ENCODE data around the gene MYO6. TPM values are rescaled to one million over a fixed set of nuclear protein-coding genes. Genes with fewer than 3 reads are reported as not detected.

MYO6 gene
- total RNA-seq, 2 experiments from 2014 or later, result 0.42 TPM

DNA sequence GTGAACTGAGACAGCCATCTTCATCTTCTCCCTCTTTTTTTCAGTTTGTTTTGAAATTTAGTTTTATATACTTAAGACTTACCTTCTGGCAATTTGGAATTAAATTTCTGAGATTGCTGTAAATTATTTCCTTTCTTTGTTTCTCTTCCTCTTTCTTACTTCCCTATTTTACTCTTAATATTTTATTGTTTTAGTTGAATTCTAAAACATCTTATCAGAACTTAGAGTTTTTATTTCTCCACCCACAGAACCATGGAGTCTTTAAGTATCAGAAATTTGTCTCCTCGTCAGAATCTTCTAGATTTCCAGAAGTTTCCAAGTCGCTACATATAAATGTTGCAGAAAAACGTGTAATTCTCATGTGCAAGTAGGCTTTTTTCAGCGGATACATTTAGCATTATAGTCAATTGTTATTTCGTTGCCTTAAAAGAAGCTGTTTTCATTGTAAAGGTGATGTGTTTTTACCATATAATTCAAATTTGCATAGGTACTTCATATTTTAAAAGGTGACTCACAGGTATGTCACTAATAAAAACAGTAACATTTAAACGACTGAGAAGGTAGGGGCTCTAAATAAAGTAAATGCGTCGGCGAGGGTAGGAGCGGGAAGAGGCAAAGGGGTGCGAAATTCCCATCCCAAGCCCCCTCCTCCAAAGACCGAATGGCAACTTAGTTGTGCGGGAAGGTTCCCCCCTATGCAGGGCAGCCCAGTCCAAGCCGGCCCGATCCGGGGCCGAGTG lies 866 bp upstream of the MYO6 start:
- no peaks in the 10 kb centered on the region for H3K9me3 Mint-ChIP-seq (ENCODE audit: insufficient read depth)
- peaks cover 7% of the 10 kb centered on the region for H3K4me1 Mint-ChIP-seq (ENCODE audit: low read depth)
- ATAC-seq (no peak), DNase-seq (no peak)
- no peaks in the 10 kb centered on the region for H3K36me3 Mint-ChIP-seq (ENCODE audit: low read depth)
- H3K4me3 Mint-ChIP-seq, result peak overlapping the region; percentile 75
- ChIA-PET CTCF (no interaction called here), POLR2A (no interaction called here)
- no peak overlapping the region for H3K27ac Mint-ChIP-seq
- H3K27me3 Mint-ChIP-seq (ENCODE audit: low read depth), result peaks cover 48% of the 10 kb centered on the region

DNA sequence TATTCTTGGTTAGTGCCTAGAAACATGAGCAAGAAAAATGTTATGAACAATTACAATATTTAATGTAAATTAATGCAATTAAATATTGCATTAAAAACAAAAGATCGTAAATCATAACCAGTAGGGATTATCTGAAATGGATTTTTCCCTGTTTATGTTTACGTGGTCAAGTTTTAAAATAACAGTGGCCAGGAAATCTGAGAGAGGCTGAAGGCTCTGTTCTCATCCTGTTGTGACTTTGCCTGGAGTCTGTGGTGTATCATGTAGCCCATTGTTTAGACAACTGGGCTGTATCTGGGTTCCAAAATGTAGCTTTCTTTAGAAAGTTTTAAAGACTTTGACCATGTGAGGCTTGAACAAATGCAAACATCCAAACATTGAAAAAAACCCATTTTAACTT lies 2.4 kb downstream of the MYO6 start:
- Mint-ChIP-seq H3K27me3 (ENCODE audit: low read depth) (peaks cover 33% of the 10 kb centered on the region), H3K4me1 (ENCODE audit: low read depth) (peaks cover 7% of the 10 kb centered on the region), H3K9me3 (ENCODE audit: insufficient read depth) (no peaks in the 10 kb centered on the region), H3K27ac (no peak overlapping the region), H3K36me3 (ENCODE audit: low read depth) (no peaks in the 10 kb centered on the region), H3K4me3 (no peak overlapping the region)
- CTCF ChIA-PET, result no interaction called here
- ATAC-seq (no peak), DNase-seq (no peak)
- POLR2A ChIA-PET, result no interaction called here

DNA sequence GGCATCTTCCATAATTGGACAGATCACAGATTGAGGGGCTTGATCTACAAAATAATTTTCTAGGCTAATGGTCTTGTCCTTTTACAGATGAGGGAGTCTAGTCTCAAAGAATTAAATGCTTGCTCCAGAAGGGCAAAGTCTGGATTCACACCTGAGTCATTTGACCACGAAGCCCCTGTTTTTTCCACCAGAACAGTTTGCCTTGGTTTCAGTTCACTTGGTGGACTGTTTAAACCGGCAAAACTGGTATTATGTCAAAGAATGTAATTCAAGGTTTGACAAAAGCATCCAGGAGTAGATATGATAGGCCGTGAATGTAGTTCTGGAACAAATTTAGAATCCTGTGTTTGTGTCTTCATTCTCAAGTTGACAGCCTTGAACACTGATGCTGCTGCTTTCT lies 3.3 kb downstream of the MYO6 start:
- no peak for ATAC-seq
- H3K27me3 Mint-ChIP-seq (ENCODE audit: low read depth), result peaks cover 31% of the 10 kb centered on the region
- peaks cover 7% of the 10 kb centered on the region for H3K4me1 Mint-ChIP-seq (ENCODE audit: low read depth)
- DNase-seq, result no peak
- no peaks in the 10 kb centered on the region for H3K9me3 Mint-ChIP-seq (ENCODE audit: insufficient read depth)
- ChIA-PET POLR2A (no interaction called here), CTCF (interaction anchor here (1.2 kb wide), 1 partner anchor 23 kb away, joined by 3 read pairs; no protein-coding TSS in a partner anchor)
- H3K27ac Mint-ChIP-seq, result no peak overlapping the region
- H3K36me3 Mint-ChIP-seq (ENCODE audit: low read depth), result no peaks in the 10 kb centered on the region
- no peak overlapping the region for H3K4me3 Mint-ChIP-seq

- POLR2A ChIA-PET, result no interaction called here
- H3K4me1 Mint-ChIP-seq (ENCODE audit: low read depth), result no peaks in the 10 kb centered on the region
Measured at GRCh38 chr6:75755704-75756103, 6.7 kb downstream of the MYO6 start.

DNA sequence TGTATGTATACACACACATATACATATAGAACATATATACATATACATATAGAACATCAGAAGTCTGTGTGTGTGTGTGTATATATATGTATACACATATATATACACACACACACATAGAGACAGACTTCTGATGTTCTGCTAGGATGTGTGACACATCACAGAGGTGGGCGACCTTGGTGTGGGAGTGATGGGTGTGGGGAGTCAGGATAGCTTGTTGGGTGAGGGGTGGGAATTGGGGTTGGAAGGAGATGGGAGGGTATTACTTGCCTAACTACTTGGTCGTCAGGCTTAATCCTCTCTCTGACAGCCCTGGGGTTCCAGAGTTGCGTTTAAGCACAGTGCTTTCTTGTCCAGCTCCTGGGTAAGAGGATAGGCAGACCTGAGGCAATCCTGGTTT lies 8.3 kb downstream of the MYO6 start:
- Mint-ChIP-seq H3K4me1 (ENCODE audit: low read depth) (no peaks in the 10 kb centered on the region), H3K9me3 (ENCODE audit: insufficient read depth) (no peaks in the 10 kb centered on the region), H3K4me3 (no peak overlapping the region), H3K27me3 (ENCODE audit: low read depth) (peaks cover 18% of the 10 kb centered on the region), H3K27ac (no peak overlapping the region), H3K36me3 (ENCODE audit: low read depth) (no peaks in the 10 kb centered on the region)
- ChIA-PET CTCF (no interaction called here), POLR2A (no interaction called here)
- ATAC-seq (no peak), DNase-seq (no peak)

More at GRCh38 chr6:75755704-75756103, 6.7 kb downstream of the MYO6 start:
- H3K4me3 Mint-ChIP-seq, result no peak overlapping the region
- ATAC-seq (no peak), DNase-seq (no peak)
- H3K36me3 Mint-ChIP-seq (ENCODE audit: low read depth), result no peaks in the 10 kb centered on the region
- peaks cover 21% of the 10 kb centered on the region for H3K27me3 Mint-ChIP-seq (ENCODE audit: low read depth)
- no peaks in the 10 kb centered on the region for H3K9me3 Mint-ChIP-seq (ENCODE audit: insufficient read depth)
- H3K27ac Mint-ChIP-seq, result no peak overlapping the region
- CTCF ChIA-PET, result no interaction called here

DNA sequence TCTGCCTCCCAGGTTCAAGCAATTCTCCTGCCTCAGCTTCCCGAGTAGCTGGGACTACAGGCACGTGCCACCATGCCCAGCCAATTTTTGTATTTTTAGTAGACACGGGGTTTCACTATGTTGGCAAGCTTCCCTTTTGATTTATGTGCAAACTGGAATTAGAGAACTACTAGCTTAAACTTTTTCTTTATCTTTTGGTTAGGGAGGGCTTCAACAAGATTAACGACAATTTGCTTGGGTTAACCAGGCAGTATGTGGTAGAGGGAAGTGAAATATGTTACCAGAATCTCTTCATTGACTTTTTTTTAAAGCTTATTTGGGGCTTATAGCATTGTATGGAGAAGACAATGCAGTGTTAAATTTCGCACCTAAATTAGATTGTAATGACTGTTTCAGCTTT lies 9.0 kb downstream of the MYO6 start:
- CTCF ChIA-PET, result interaction anchor here (0.8 kb wide), 1 partner anchor 461 kb away, joined by 3 read pairs; no protein-coding TSS in a partner anchor
- Mint-ChIP-seq H3K27ac (no peak overlapping the region), H3K4me1 (ENCODE audit: low read depth) (no peaks in the 10 kb centered on the region), H3K4me3 (no peak overlapping the region), H3K9me3 (ENCODE audit: insufficient read depth) (no peaks in the 10 kb centered on the region), H3K36me3 (ENCODE audit: low read depth) (no peaks in the 10 kb centered on the region), H3K27me3 (ENCODE audit: low read depth) (peaks cover 14% of the 10 kb centered on the region)
- POLR2A ChIA-PET, result interaction anchor here (0.6 kb wide), 1 partner anchor 458 kb away, joined by 3 read pairs; no protein-coding TSS in a partner anchor
- ATAC-seq (no peak), DNase-seq (no peak)

- CTCF ChIA-PET, result no interaction called here
- ATAC-seq (no peak), DNase-seq (no peak)
- H3K9me3 Mint-ChIP-seq (ENCODE audit: insufficient read depth), result no peaks in the 10 kb centered on the region
- H3K27me3 Mint-ChIP-seq (ENCODE audit: low read depth), result peaks cover 18% of the 10 kb centered on the region
- H3K4me3 Mint-ChIP-seq, result no peak overlapping the region
- H3K36me3 Mint-ChIP-seq (ENCODE audit: low read depth), result no peaks in the 10 kb centered on the region
- POLR2A ChIA-PET, result no interaction called here
- no peaks in the 10 kb centered on the region for H3K4me1 Mint-ChIP-seq (ENCODE audit: low read depth)
- no peak overlapping the region for H3K27ac Mint-ChIP-seq
Measured at GRCh38 chr6:75759207-75759606, 10.2 kb downstream of the MYO6 start.

DNA sequence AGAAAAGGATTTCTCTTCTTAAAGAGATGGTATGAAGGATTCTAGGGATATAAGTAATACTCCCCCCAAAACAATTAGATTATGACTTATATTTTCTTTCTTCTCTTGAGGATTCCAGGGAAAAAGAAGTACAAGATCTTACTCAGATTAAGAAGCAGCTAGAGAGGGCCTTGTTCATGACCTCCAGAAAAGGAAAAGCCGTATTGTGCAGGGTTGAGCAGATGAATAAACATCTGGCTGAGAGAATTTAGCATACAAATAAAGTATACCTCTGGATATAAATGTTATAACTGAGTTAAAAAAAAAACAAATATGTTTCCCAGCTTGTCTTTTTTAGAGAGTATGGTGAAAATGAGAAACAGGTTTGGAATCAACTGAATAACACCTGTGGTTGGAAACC lies 11.3 kb downstream of the MYO6 start:
- Mint-ChIP-seq H3K27me3 (ENCODE audit: low read depth) (peaks cover 16% of the 10 kb centered on the region), H3K9me3 (ENCODE audit: insufficient read depth) (no peaks in the 10 kb centered on the region), H3K36me3 (ENCODE audit: low read depth) (no peaks in the 10 kb centered on the region), H3K4me3 (no peak overlapping the region), H3K27ac (no peak overlapping the region), H3K4me1 (ENCODE audit: low read depth) (no peaks in the 10 kb centered on the region)
- DNase-seq (no peak), ATAC-seq (no peak)
- CTCF ChIA-PET, result no interaction called here
- POLR2A ChIA-PET, result no interaction called here

- Mint-ChIP-seq H3K4me3 (no peak overlapping the region), H3K27ac (no peak overlapping the region), H3K36me3 (ENCODE audit: low read depth) (no peaks in the 10 kb centered on the region), H3K27me3 (ENCODE audit: low read depth) (peaks cover 16% of the 10 kb centered on the region), H3K4me1 (ENCODE audit: low read depth) (no peaks in the 10 kb centered on the region), H3K9me3 (ENCODE audit: insufficient read depth) (no peaks in the 10 kb centered on the region)
- DNase-seq (no peak), ATAC-seq (no peak)
- ChIA-PET CTCF (no interaction called here), POLR2A (no interaction called here)
Measured at GRCh38 chr6:75761489-75761888, 12.4 kb downstream of the MYO6 start.

GRCh38 chr6:75762063-75762462 lies 13.0 kb downstream of the MYO6 start:
- POLR2A ChIA-PET, result no interaction called here
- H3K4me1 Mint-ChIP-seq (ENCODE audit: low read depth), result no peaks in the 10 kb centered on the region
- no peak overlapping the region for H3K4me3 Mint-ChIP-seq
- no peak overlapping the region for H3K27ac Mint-ChIP-seq
- H3K36me3 Mint-ChIP-seq (ENCODE audit: low read depth), result no peaks in the 10 kb centered on the region
- ATAC-seq, result no peak
- no peaks in the 10 kb centered on the region for H3K9me3 Mint-ChIP-seq (ENCODE audit: insufficient read depth)
- H3K27me3 Mint-ChIP-seq (ENCODE audit: low read depth), result peaks cover 16% of the 10 kb centered on the region
- no peak for DNase-seq
- CTCF ChIA-PET, result no interaction called here

- POLR2A ChIA-PET, result no interaction called here
- DNase-seq (no peak), ATAC-seq (no peak)
- H3K4me3 Mint-ChIP-seq, result no peak overlapping the region
- CTCF ChIA-PET, result no interaction called here
- H3K4me1 Mint-ChIP-seq (ENCODE audit: low read depth), result no peaks in the 10 kb centered on the region
- H3K36me3 Mint-ChIP-seq (ENCODE audit: low read depth), result no peaks in the 10 kb centered on the region
- peaks cover 7% of the 10 kb centered on the region for H3K27me3 Mint-ChIP-seq (ENCODE audit: low read depth)
- no peak overlapping the region for H3K27ac Mint-ChIP-seq
- H3K9me3 Mint-ChIP-seq (ENCODE audit: insufficient read depth), result no peaks in the 10 kb centered on the region
Measured at GRCh38 chr6:75766387-75766786, 17.3 kb downstream of the MYO6 start.

DNA sequence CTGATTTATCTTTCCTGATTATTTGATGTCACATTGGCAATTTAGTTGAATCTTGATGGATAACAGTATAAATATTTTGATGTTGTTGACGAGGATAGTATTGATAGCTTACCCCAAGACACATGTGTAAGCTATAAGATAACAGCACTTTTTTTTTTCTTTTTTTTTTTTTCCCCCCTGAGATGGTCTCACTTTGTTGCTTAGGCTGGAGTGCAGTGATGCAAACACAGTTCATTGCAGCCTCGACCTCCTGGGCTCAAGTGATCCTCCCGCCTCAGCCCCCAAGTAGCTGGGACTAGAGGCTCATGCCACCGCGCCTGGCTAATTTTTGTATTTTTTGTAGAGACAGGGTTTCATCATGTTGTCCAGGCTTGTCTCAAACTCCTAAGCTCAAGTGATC lies 21.8 kb downstream of the MYO6 start:
- ChIA-PET CTCF (no interaction called here), POLR2A (no interaction called here)
- DNase-seq (no peak), ATAC-seq (no peak)
- Mint-ChIP-seq H3K36me3 (ENCODE audit: low read depth) (no peaks in the 10 kb centered on the region), H3K4me3 (no peak overlapping the region), H3K4me1 (ENCODE audit: low read depth) (no peaks in the 10 kb centered on the region), H3K27ac (no peak overlapping the region), H3K9me3 (ENCODE audit: insufficient read depth) (no peaks in the 10 kb centered on the region), H3K27me3 (ENCODE audit: low read depth) (peaks cover 6% of the 10 kb centered on the region)

GRCh38 chr6:75775219-75775618 lies 26.2 kb downstream of the MYO6 start:
- no peaks in the 10 kb centered on the region for H3K4me1 Mint-ChIP-seq (ENCODE audit: low read depth)

More at GRCh38 chr6:75775219-75775618, 26.2 kb downstream of the MYO6 start:
- DNase-seq (no peak), ATAC-seq (no peak)
- ChIA-PET CTCF (interaction anchor here (0.8 kb wide), 1 partner anchor 22 kb away, joined by 3 read pairs; no protein-coding TSS in a partner anchor), POLR2A (no interaction called here)
- no peaks in the 10 kb centered on the region for H3K9me3 Mint-ChIP-seq (ENCODE audit: insufficient read depth)
- no peak overlapping the region for H3K4me3 Mint-ChIP-seq
- H3K27me3 Mint-ChIP-seq (ENCODE audit: low read depth), result peaks cover 6% of the 10 kb centered on the region
- no peak overlapping the region for H3K27ac Mint-ChIP-seq
- H3K36me3 Mint-ChIP-seq (ENCODE audit: low read depth), result no peaks in the 10 kb centered on the region

All from activated CD8-positive, alpha-beta T cell treated with anti-CD3 and anti-CD28 coated beads, Interleukin-2, amount 10 ng/mL, durations not matched to agents 7 days and 5 days (primary cell).